Measurements from ENCODE around the gene NMNAT1. TPM values are rescaled to one million over a fixed set of nuclear protein-coding genes. Genes with fewer than 3 reads are reported as not detected.
A peak's percentile ranks its signal among the peaks of the same experiment; 100 is the strongest.

The NMNAT1 gene
- total RNA-seq, 1 donor from 2014 or later = 7.9 TPM

- TF ChIP-seq CTCF (IDR thresholded peaks at IDR 0.05) = no peak
- Histone ChIP-seq H3K4me3 (no peak overlapping the region), H3K4me1 (no peaks in the 10 kb centered on the region), H3K9me3 (no peaks in the 10 kb centered on the region), H3K36me3 (no peaks in the 10 kb centered on the region), H3K27ac (no peak overlapping the region), H3K27me3 (no peaks in the 10 kb centered on the region)
- intact Hi-C loops (cut with DNase I) = no loop called here
- DNase-seq (ENCODE audit: low spot score in 2 of 2) = no peak
Observed at GRCh38 chr1:9957726-9958125, 14.5 kb downstream of the NMNAT1 start.

GRCh38 chr1:9960011-9960410 is 16.7 kb downstream of the NMNAT1 start:
- TF ChIP-seq CTCF (IDR thresholded peaks at IDR 0.05) = no peak
- DNase-seq (ENCODE audit: low spot score in 2 of 2) = no peak
- no peaks in the 10 kb centered on the region for H3K27me3 ChIP-seq
- intact Hi-C loops (cut with DNase I) = no loop called here
- no peaks in the 10 kb centered on the region for H3K36me3 ChIP-seq
- H3K4me1 ChIP-seq = no peaks in the 10 kb centered on the region
- H3K9me3 ChIP-seq = no peaks in the 10 kb centered on the region
- peak overlapping the region in 1 of 2 donors; percentile 45 for H3K27ac ChIP-seq
- H3K4me3 ChIP-seq = no peak overlapping the region

- Histone ChIP-seq H3K27ac (peak overlapping the region in 1 of 2 donors; percentile 45), H3K27me3 (no peaks in the 10 kb centered on the region), H3K9me3 (no peaks in the 10 kb centered on the region), H3K4me1 (no peaks in the 10 kb centered on the region), H3K36me3 (no peaks in the 10 kb centered on the region), H3K4me3 (no peak overlapping the region)
- intact Hi-C loops (cut with DNase I) = no loop called here
- DNase-seq (ENCODE audit: low spot score in 2 of 2) = no peak
- no peak for TF ChIP-seq CTCF (IDR thresholded peaks at IDR 0.05)
Observed at GRCh38 chr1:9960706-9961562, 17.7 kb downstream of the NMNAT1 start.

GRCh38 chr1:9984253-9984652 is 41.0 kb downstream of the NMNAT1 start:
- Histone ChIP-seq H3K4me3 (no peak overlapping the region), H3K27ac (no peak overlapping the region), H3K9me3 (no peaks in the 10 kb centered on the region), H3K27me3 (no peaks in the 10 kb centered on the region), H3K4me1 (no peaks in the 10 kb centered on the region), H3K36me3 (peaks cover 17 to 25% of the 10 kb centered on the region in 2 donors)
- DNase-seq (ENCODE audit: low spot score in 2 of 2) = no peak
- no peak for TF ChIP-seq CTCF (IDR thresholded peaks at IDR 0.05)
- intact Hi-C loops (cut with DNase I) = no loop called here

- H3K36me3 ChIP-seq = peaks cover 17 to 25% of the 10 kb centered on the region in 2 donors
- no peak overlapping the region for H3K27ac ChIP-seq
- no peak for TF ChIP-seq CTCF (IDR thresholded peaks at IDR 0.05)
Observed at GRCh38 chr1:9985001-9985400, 41.7 kb downstream of the NMNAT1 start.

More at GRCh38 chr1:9985001-9985400, 41.7 kb downstream of the NMNAT1 start:
- H3K4me3 ChIP-seq = no peak overlapping the region
- no peaks in the 10 kb centered on the region for H3K4me1 ChIP-seq
- H3K27me3 ChIP-seq = no peaks in the 10 kb centered on the region
- DNase-seq (ENCODE audit: low spot score in 2 of 2) = no peak
- intact Hi-C loops (cut with DNase I) = no loop called here
- H3K9me3 ChIP-seq = no peaks in the 10 kb centered on the region

All from ascending aorta (tissue), 2 donors.